Measurements from ENCODE around the gene MARCHF6.
"Not testable (repeated sequence)": the region's sequence is repeated elsewhere in the genome, so short reads cannot be mapped to it uniquely, and the experiment has no call there.

The MARCHF6 gene

GRCh38 chr5:10381803-10382202, 28.3 kb downstream of the MARCHF6 start:
- DNase-seq (ENCODE audit: low spot score) = no peak

GRCh38 chr5:10384483-10384882, 31.0 kb downstream of the MARCHF6 start:
- DNase-seq (ENCODE audit: low spot score) = no peak

GRCh38 chr5:10387690-10388089, 34.2 kb downstream of the MARCHF6 start:
- no peak for DNase-seq (ENCODE audit: low spot score)

- no peak for DNase-seq (ENCODE audit: low spot score)
Measured at GRCh38 chr5:10391130-10391529, 37.6 kb downstream of the MARCHF6 start.

- not testable (repeated sequence) for DNase-seq (ENCODE audit: low spot score)
Measured at GRCh38 chr5:10392567-10393328, 39.3 kb downstream of the MARCHF6 start.

GRCh38 chr5:10393491-10393890, 40.0 kb downstream of the MARCHF6 start:
- DNase-seq (ENCODE audit: low spot score) = no peak

GRCh38 chr5:10396552-10396951, 43.1 kb downstream of the MARCHF6 start:
- DNase-seq (ENCODE audit: low spot score) = no peak

GRCh38 chr5:10399839-10400238, 46.3 kb downstream of the MARCHF6 start:
- DNase-seq (ENCODE audit: low spot score) = no peak

- no peak for DNase-seq (ENCODE audit: low spot score)
Measured at GRCh38 chr5:10400411-10400810, 46.9 kb downstream of the MARCHF6 start.

- no peak for DNase-seq (ENCODE audit: low spot score)
Measured at GRCh38 chr5:10400831-10401230, 47.3 kb downstream of the MARCHF6 start.

- no peak for DNase-seq (ENCODE audit: low spot score)
Measured at GRCh38 chr5:10401498-10401897, 48.0 kb downstream of the MARCHF6 start.
